BLaER1 (cell line): Measurements from ENCODE around the gene ST14.

Source experiments
- H3K27ac ChIP-seq: shearing (Covaris generic); formaldehyde crosslinking; 2 replicates; pipeline ENCODE4 v1.8.1; 2022
- H3K27me3 ChIP-seq: shearing (Covaris generic); formaldehyde crosslinking; 2 replicates; pipeline ENCODE4 v1.8.1; 2022
- H3K36me3 ChIP-seq: shearing (Covaris generic); formaldehyde crosslinking; 2 replicates; pipeline ENCODE4 v1.8.1; 2022
- H3K4me1 ChIP-seq: shearing (Covaris generic); formaldehyde crosslinking; 2 replicates; pipeline ENCODE4 v1.8.1; 2022
- H3K4me2 ChIP-seq: shearing (Covaris generic); formaldehyde crosslinking; 2 replicates; pipeline ENCODE4 v1.8.1; 2022
- H3K4me3 ChIP-seq: shearing (Covaris generic); formaldehyde crosslinking; 2 replicates; pipeline ENCODE4 v1.8.1; 2022
- H3K9ac ChIP-seq: shearing (Covaris generic); formaldehyde crosslinking; 2 replicates; pipeline ENCODE4 v1.8.1; 2022
- H3K9me3 ChIP-seq: shearing (Covaris generic); formaldehyde crosslinking; 2 replicates; pipeline ENCODE4 v1.8.1; 2022
- H4K20me1 ChIP-seq: shearing (Covaris generic); formaldehyde crosslinking; 2 replicates; pipeline ENCODE4 v1.8.1; 2022
- Cebpa-rat ChIP-seq: shearing (Covaris generic); IDR thresholded peaks from 2 replicates; pipeline ENCODE4 v1.8.1; 2022

Gene ST14

DNA sequence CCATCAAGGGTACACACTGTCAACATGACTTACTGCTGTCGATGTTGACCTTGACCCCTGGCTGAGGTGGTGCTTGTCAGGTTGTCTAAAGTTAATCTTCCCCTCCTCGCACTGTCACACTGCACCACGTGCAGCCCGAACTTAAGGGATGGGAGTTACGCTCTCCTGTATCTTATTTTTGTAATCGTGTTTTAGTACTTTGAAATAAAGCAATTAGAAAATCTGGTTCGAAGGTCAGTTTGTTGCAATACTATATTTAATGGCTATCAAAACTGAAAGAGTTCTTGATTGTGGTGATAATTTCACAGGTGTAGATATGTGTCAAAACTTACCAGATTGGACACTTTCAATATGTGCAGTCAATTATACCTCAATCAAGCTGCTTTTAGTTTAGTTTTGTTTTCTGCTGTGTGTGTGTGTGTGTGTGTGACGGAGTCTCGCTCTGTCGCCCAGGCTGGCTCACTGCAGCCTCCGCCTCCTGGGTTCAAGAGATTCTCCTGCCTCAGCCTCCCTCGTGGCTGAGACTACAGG lies 10.7 kb upstream of the ST14 start:
- H3K27me3 ChIP-seq, result no peaks in the 10 kb centered on the region
- TF ChIP-seq Cebpa-rat, result no peak
- no peak overlapping the region for H3K4me3 ChIP-seq
- peaks cover 20% of the 10 kb centered on the region for H3K4me1 ChIP-seq
- no peaks in the 10 kb centered on the region for H3K9me3 ChIP-seq
- H4K20me1 ChIP-seq, result no peaks in the 10 kb centered on the region
- H3K4me2 ChIP-seq, result no peak overlapping the region
- no peak overlapping the region for H3K9ac ChIP-seq
- H3K27ac ChIP-seq, result no peak overlapping the region
- peaks cover 19% of the 10 kb centered on the region for H3K36me3 ChIP-seq

DNA sequence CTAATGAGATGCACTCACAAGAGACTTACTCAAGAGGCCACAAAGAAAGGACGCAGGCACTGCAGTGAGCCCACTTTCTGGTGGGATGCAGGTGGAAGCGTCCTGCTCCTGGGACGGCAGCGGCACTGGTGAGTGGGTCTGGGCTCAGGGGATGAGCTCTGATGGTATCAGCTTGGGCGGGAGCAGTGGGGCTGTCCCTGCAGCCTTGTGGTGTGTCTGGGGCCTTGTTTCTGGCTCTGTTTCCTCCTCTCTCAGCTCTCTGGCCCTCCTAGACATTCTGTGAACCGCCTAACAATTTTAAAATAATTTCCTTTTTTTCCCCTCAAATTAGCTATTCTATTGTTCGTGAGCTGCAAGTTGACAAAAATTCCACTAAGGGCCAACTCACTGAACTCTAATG lies 8.8 kb upstream of the ST14 start:
- Histone ChIP-seq H3K27ac (no peak overlapping the region), H3K9me3 (no peaks in the 10 kb centered on the region), H3K4me2 (no peak overlapping the region), H3K4me3 (no peak overlapping the region), H3K36me3 (no peaks in the 10 kb centered on the region; the same call in 1 of the 2 replicates), H3K4me1 (peaks cover 19% of the 10 kb centered on the region), H3K27me3 (no peaks in the 10 kb centered on the region), H4K20me1 (no peaks in the 10 kb centered on the region), H3K9ac (no peak overlapping the region)
- TF ChIP-seq Cebpa-rat, result no peak

DNA sequence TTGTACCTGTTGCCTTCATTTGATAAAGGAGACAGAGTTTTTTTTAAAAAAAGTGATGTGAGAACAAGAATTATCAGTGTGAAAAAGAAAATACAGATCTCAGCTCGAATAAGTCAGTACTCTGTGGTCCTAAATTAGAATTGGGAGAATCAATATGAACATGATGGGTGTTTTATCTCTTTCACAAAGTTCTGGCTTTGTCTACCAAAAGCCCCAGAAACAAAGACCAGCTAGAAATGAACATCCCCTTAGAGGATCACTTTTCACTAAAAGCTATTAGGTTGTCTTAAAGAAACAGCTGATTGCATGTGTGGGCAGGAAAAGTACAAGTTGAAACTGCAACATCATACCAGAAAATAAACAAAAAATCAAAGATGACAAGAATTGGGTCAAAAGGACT lies 8.4 kb upstream of the ST14 start:
- H3K27me3 ChIP-seq, result no peaks in the 10 kb centered on the region
- H3K36me3 ChIP-seq, result no peaks in the 10 kb centered on the region; the same call in 1 of the 2 replicates
- H3K27ac ChIP-seq, result no peak overlapping the region
- H3K4me1 ChIP-seq, result peaks cover 15% of the 10 kb centered on the region
- TF ChIP-seq Cebpa-rat, result no peak
- no peak overlapping the region for H3K4me3 ChIP-seq
- H3K4me2 ChIP-seq, result no peak overlapping the region
- H4K20me1 ChIP-seq, result no peaks in the 10 kb centered on the region
- no peaks in the 10 kb centered on the region for H3K9me3 ChIP-seq
- H3K9ac ChIP-seq, result no peak overlapping the region

DNA sequence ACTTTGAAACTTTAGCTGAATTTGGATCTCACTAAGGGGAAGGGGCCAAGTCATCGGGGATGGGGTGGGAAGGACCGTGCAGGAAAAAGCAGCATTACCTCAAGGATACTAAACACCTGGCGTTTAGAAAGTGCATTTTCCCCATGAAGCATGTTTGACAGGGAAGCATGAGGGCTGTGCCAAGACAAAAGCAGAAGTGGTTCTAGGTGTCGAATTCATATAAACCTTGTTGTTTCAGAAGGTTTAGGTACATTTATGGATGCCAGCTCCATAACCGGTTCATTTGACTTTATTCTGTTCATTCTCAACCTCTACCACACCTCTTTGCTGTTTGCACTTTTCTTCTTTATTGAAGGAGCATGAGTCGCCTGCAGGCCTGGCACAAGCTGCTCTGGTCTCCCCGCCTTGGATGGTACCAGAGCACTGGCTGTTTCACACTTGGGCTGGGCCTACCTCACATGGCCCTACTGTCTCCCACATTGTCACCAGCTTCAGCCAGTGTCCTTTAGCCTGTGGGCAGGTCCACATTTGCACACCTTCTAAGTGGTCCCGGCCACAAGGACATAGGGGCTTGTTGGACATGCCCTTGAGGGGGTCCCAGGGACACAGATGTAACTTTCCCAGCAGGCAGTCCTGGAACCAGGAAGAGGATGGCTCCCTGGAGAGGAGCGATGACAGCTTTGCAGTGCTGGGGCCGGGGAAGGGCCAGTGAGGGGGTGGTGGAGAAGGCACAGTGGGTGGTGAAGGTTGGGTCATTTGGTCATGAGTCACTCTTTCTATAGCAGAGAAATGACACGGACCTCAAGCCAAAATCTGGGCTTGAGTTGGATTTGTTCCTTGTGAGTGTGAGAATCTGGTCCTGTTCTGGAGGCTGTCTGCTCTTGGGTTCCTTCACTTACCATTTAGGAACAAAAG lies 3.2 kb upstream of the ST14 start:
- Histone ChIP-seq H3K27ac (no peak overlapping the region), H3K9ac (no peak overlapping the region), H3K4me3 (no peak overlapping the region), H3K27me3 (peaks cover 41% of the 10 kb centered on the region), H3K9me3 (peaks cover 10% of the 10 kb centered on the region; the same call in 1 of the 2 replicates), H4K20me1 (peaks cover 7% of the 10 kb centered on the region; the same call in 1 of the 2 replicates), H3K36me3 (no peaks in the 10 kb centered on the region), H3K4me1 (no peaks in the 10 kb centered on the region; the same call in 1 of the 2 replicates), H3K4me2 (no peak overlapping the region)
- no peak for TF ChIP-seq Cebpa-rat

DNA sequence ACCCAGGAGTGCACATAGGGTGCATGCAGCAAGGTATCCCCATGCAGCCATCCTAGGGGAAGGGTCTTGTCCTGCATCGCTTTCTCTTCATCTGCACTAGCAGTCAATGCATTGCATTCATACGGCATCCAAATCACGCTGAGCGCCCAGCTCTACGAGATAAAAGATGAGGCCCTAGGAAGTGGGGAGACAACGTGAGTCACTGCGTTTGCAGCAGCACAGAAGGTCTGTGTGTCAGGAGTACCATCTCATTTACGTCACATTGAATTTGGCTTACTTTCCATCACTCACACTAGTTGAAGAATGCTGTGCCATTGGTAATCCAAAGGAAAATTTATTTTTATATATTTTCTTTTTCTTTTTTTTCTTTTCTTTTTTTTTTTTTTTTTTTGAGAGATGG lies 2.5 kb upstream of the ST14 start:
- Histone ChIP-seq H4K20me1 (peaks cover 7% of the 10 kb centered on the region; the same call in 1 of the 2 replicates), H3K4me2 (no peak overlapping the region), H3K4me1 (no peaks in the 10 kb centered on the region; the same call in 1 of the 2 replicates), H3K36me3 (no peaks in the 10 kb centered on the region), H3K4me3 (no peak overlapping the region), H3K27me3 (peaks cover 48% of the 10 kb centered on the region), H3K9me3 (peaks cover 10% of the 10 kb centered on the region; the same call in 1 of the 2 replicates), H3K9ac (no peak overlapping the region), H3K27ac (no peak overlapping the region)
- no peak for TF ChIP-seq Cebpa-rat

DNA sequence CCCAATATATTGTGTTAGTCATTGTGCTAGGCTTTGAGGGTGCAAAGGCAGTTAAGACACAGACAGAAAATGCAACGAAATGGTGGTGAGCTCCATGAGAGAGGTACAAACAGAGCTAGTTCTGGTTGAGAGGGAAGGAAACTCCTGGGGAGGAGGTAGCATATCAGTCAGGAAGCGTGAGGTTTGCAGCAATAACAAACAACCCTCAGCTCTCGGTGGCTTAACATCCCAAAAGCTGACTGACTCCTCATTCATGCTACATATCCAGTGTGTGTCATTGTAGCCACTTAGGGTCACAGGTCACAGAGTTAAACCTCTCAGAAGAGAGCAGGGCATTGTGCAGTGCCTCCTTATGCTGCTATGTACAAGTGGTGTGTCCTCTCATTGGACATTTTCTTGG lies 1.7 kb upstream of the ST14 start:
- TF ChIP-seq Cebpa-rat, result no peak
- peaks cover 55% of the 10 kb centered on the region for H3K27me3 ChIP-seq
- H3K4me3 ChIP-seq, result no peak overlapping the region
- H3K9me3 ChIP-seq, result peaks cover 10% of the 10 kb centered on the region; the same call in 1 of the 2 replicates
- no peaks in the 10 kb centered on the region for H3K36me3 ChIP-seq
- no peak overlapping the region for H3K4me2 ChIP-seq
- H4K20me1 ChIP-seq, result peaks cover 7% of the 10 kb centered on the region; the same call in 1 of the 2 replicates
- no peaks in the 10 kb centered on the region; the same call in 1 of the 2 replicates for H3K4me1 ChIP-seq
- H3K9ac ChIP-seq, result no peak overlapping the region
- no peak overlapping the region for H3K27ac ChIP-seq

DNA sequence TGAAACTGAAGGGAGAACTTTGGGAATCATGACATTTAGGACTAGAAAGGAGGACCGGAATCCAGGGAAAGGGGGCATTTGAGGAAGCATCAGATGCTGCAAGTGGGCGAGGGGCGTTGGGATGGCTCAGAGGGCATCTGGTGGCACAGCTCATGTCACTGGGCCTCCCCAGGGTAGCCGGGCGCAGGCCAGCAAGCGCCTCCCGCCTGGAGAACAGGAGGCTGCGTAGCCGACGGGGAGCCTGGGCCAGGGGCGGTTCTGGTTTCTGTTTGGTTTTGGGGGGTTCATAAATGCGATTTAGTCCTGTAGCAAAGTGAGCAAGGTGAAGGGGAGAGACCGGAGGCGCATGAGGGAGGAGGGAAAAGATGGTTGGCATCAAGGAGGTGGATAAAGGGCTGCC lies 443 bp upstream of the ST14 start:
- no peak for TF ChIP-seq Cebpa-rat
- Histone ChIP-seq H3K27ac (no peak overlapping the region), H3K4me3 (no peak overlapping the region), H3K27me3 (peaks cover 55% of the 10 kb centered on the region), H3K9me3 (peaks cover 10% of the 10 kb centered on the region; the same call in 1 of the 2 replicates), H3K36me3 (no peaks in the 10 kb centered on the region), H3K4me2 (no peak overlapping the region), H3K9ac (no peak overlapping the region), H4K20me1 (peaks cover 7% of the 10 kb centered on the region; the same call in 1 of the 2 replicates), H3K4me1 (peaks cover 10% of the 10 kb centered on the region)

DNA sequence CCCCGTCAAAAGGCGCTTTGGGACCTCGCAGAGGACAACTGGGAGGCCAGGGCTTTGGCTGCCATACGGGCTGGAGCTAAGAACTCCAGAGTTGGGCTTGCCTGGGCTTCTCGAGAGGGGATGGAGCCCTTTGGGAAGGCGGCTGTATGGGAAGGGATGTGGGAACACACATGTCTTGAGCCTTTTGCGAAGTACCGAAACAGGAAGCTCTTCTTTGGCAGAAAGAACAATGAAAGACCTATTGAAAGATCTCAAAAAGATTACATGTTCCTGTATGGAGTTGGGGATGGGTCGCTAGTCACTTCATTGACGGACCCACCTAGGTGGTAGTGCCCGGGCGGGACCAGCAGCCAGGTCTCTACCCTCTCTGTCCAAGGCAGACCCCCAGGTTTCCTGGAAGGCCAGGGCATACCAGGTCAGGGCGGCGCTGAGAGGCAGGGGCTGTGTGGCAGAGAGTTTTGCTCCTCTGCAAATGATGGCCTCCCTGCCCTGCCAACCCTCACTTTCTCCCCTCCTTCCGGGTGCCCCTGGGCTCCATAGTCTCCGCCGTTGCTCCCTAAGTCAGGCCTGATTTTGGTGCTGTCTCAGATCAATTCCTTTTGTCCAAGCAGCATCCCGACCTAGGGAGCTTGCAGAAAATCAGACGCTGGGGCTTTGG lies 1.0 kb downstream of the ST14 start:
- Histone ChIP-seq H3K4me2 (no peak overlapping the region), H3K4me1 (peaks cover 19% of the 10 kb centered on the region), H3K27ac (no peak overlapping the region), H3K36me3 (no peaks in the 10 kb centered on the region), H3K9ac (no peak overlapping the region), H3K27me3 (peaks cover 55% of the 10 kb centered on the region), H3K4me3 (no peak overlapping the region), H4K20me1 (peaks cover 7% of the 10 kb centered on the region; the same call in 1 of the 2 replicates), H3K9me3 (peaks cover 10% of the 10 kb centered on the region; the same call in 1 of the 2 replicates)
- no peak for TF ChIP-seq Cebpa-rat

DNA sequence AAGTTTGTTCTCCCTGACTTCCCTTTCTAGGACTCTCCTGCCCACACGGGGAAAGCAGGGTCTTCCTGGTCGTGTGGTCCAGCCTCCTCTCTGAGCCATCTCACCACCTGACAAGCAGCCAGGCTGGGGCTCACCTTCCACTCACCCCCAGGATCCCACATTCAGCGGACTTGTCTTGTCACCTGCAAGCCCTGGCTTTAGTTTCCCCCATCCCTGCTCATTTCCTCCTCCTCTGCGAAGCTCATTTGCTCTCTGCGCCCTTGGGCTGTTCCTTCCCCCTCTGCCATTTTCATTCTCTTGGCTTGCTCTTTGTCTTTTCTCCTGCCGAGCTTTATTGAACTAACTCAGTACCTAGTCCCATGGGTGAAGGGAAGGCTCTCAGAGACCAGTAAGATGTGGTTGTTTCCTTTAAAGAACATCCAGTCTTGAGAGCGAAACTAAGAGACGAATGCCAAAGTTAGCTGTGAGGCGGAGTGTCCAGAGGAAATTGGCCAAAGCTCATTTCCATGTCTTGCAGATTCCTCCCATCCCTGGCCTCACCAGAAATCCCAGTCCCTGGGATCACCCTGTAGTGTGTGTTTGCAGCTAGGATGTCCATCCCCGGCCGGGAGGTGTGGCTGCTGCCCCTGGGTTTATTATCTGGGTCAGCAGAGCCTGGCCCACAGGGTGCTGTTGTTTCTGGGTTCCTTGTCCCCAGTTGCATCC lies 2.0 kb downstream of the ST14 start:
- Histone ChIP-seq H3K4me2 (no peak overlapping the region), H3K4me3 (no peak overlapping the region), H3K27me3 (peaks cover 55% of the 10 kb centered on the region)

More for the DNA sequence above, 2.0 kb downstream of the ST14 start:
- Histone ChIP-seq H4K20me1 (peaks cover 7% of the 10 kb centered on the region; the same call in 1 of the 2 replicates), H3K9me3 (peaks cover 10% of the 10 kb centered on the region; the same call in 1 of the 2 replicates), H3K27ac (no peak overlapping the region), H3K36me3 (no peaks in the 10 kb centered on the region), H3K9ac (no peak overlapping the region), H3K4me1 (peaks cover 29% of the 10 kb centered on the region)
- TF ChIP-seq Cebpa-rat, result no peak
